ENCODE results near the gene PRKAB2. TPM values are rescaled to one million over a fixed set of nuclear protein-coding genes. Genes with fewer than 3 reads are reported as not detected.

Gene PRKAB2
- total and polyA plus RNA-seq, 9 of the 15 experiments (the other 6 are each of a cell fraction or from before 2014, with no cell fraction given): 2.3 to 20.8 (median 7.9) TPM

GRCh38 chr1:147216124-147216523, 43.9 kb upstream of the PRKAB2 start:
- no peaks in the 10 kb centered on the region for H4K20me1 ChIP-seq (replicated peaks; ENCODE audit: control insufficient read depth, insufficient read depth, low read length)
- H3K4me3 ChIP-seq: no peak overlapping the region
- no TSS peak for BruUV-seq (replicated peaks)
- FAIRE-seq: no peak
- no peaks in the 10 kb centered on the region for H3K79me2 ChIP-seq (ENCODE audit: control insufficient read depth, insufficient read depth, low read length)
- in situ Hi-C loops (cut with MboI): no loop called here
- no peak overlapping the region for H3K4me2 ChIP-seq (ENCODE audit: insufficient read depth, low read length)
- no peaks in the 10 kb centered on the region for H3K4me1 ChIP-seq (replicated peaks in 1 of 2; ENCODE audit: control insufficient read depth in 2 of 2, insufficient read depth in 2 of 2, low read length in 2 of 2)
- no peak overlapping the region for H3K27ac ChIP-seq (ENCODE audit: extremely low read depth, low read depth, low read length)
- intact Hi-C loops (cut with micrococcal nuclease): no loop called here
- no peaks in the 10 kb centered on the region for H3K9me3 ChIP-seq (replicated peaks; ENCODE audit: control insufficient read depth, insufficient read depth, low read depth, low read length)
- no peaks in the 10 kb centered on the region for H3K9me1 ChIP-seq (ENCODE audit: control insufficient read depth, insufficient read depth, low read length)
- ChIA-PET CTCF (ENCODE audit: low intra/inter-chr PET ratio) (no interaction called here), POLR2A (no interaction called here)
- ATAC-seq: no peak
- peaks cover 5 to 16% of the 10 kb centered on the region in 2 experiments for H3K27me3 ChIP-seq (ENCODE audit: control insufficient read depth in 2 of 2, insufficient read depth in 2 of 2, low read length in 2 of 2)
- 1% methylated on average over 3 of the region's 3 CpGs for WGBS (ENCODE audit: insufficient coverage, low coverage, missing lambda C conversion rate)
- no peak for TF ChIP-seq ZKSCAN3 (CRISPR knock-in tag; IDR thresholded peaks at IDR 0.05)
- no peak for DNase-seq (ENCODE audit: extremely low read depth in 1 of 4, low spot score in 3 of 4)
- no peak overlapping the region for H3K9ac ChIP-seq (ENCODE audit: insufficient read depth in 1 of 2, low read depth in 2 of 2, low read length in 2 of 2)
- H3K36me3 ChIP-seq (ENCODE audit: control insufficient read depth, insufficient read depth, low read length): no peaks in the 10 kb centered on the region
- H2AFZ ChIP-seq (ENCODE audit: low read depth, low read length): no peak overlapping the region

- Histone ChIP-seq H3K79me2 (ENCODE audit: control insufficient read depth, insufficient read depth, low read length) (no peaks in the 10 kb centered on the region), H3K9me3 (replicated peaks; ENCODE audit: control insufficient read depth, insufficient read depth, low read depth, low read length) (no peaks in the 10 kb centered on the region), H3K27ac (ENCODE audit: extremely low read depth, low read depth, low read length) (no peak overlapping the region), H4K20me1 (replicated peaks; ENCODE audit: control insufficient read depth, insufficient read depth, low read length) (no peaks in the 10 kb centered on the region), H3K27me3 (ENCODE audit: control insufficient read depth in 2 of 2, insufficient read depth in 2 of 2, low read length in 2 of 2) (peaks cover 5 to 16% of the 10 kb centered on the region in 2 experiments), H3K4me2 (ENCODE audit: insufficient read depth, low read length) (no peak overlapping the region), H3K4me1 (replicated peaks in 1 of 2; ENCODE audit: control insufficient read depth in 2 of 2, insufficient read depth in 2 of 2, low read length in 2 of 2) (no peaks in the 10 kb centered on the region), H3K9me1 (ENCODE audit: control insufficient read depth, insufficient read depth, low read length) (no peaks in the 10 kb centered on the region), H3K4me3 (no peak overlapping the region), H3K9ac (ENCODE audit: insufficient read depth in 1 of 2, low read depth in 2 of 2, low read length in 2 of 2) (no peak overlapping the region), H2AFZ (ENCODE audit: low read depth, low read length) (no peak overlapping the region), H3K36me3 (ENCODE audit: control insufficient read depth, insufficient read depth, low read length) (no peaks in the 10 kb centered on the region)
- CTCF ChIA-PET (ENCODE audit: low intra/inter-chr PET ratio): no interaction called here
- intact Hi-C loops (cut with micrococcal nuclease) (no loop called here), in situ Hi-C loops (cut with MboI) (no loop called here)
- POLR2A ChIA-PET: no interaction called here
- no TSS peak for BruUV-seq (replicated peaks)
- WGBS (ENCODE audit: insufficient coverage, low coverage, missing lambda C conversion rate): 0% methylated on average over 2 of the region's 2 CpGs
- DNase-seq (ENCODE audit: extremely low read depth in 1 of 4, low spot score in 3 of 4): no peak
- ATAC-seq: no peak
- TF ChIP-seq MLX (CRISPR knock-in tag; conservative IDR thresholded peaks at IDR 0.05) (no peak), ATF4 (CRISPR knock-in tag; IDR thresholded peaks at IDR 0.05) (no peak), ZNF124 (CRISPR knock-in tag; IDR thresholded peaks at IDR 0.05) (no peak), ZNF280B (CRISPR knock-in tag; IDR thresholded peaks at IDR 0.05) (no peak), BRF1 (IDR thresholded peaks at IDR 0.05; ENCODE audit: borderline replicate concordance, extremely low read depth, insufficient read length) (no peak)
- no peak for FAIRE-seq
These were observed 43.3 kb upstream of the PRKAB2 start for GRCh38 chr1:147215540-147215916.
